Astrocyte (in vitro differentiated cells and primary cell): ENCODE results near the gene PDE6D.

Source experiments
- EZH2 ChIP-seq: IDR thresholded peaks from 2 replicates; pipeline ENCODE4 v1.6.1; 2012; ENCODE audit warnings: mild to moderate bottlenecking, low read length, inconsistent platforms; ENCODE audit not compliant: insufficient read depth
- TF ChIP-seq, protein P1 (sequence below): IDR thresholded peaks from 2 replicates; pipeline ENCODE4 v1.5.1; 2011; ENCODE audit warnings: low read depth, mild to moderate bottlenecking, inconsistent platforms, low read length, moderate library complexity; ENCODE audit not compliant: insufficient read depth

DNA sequence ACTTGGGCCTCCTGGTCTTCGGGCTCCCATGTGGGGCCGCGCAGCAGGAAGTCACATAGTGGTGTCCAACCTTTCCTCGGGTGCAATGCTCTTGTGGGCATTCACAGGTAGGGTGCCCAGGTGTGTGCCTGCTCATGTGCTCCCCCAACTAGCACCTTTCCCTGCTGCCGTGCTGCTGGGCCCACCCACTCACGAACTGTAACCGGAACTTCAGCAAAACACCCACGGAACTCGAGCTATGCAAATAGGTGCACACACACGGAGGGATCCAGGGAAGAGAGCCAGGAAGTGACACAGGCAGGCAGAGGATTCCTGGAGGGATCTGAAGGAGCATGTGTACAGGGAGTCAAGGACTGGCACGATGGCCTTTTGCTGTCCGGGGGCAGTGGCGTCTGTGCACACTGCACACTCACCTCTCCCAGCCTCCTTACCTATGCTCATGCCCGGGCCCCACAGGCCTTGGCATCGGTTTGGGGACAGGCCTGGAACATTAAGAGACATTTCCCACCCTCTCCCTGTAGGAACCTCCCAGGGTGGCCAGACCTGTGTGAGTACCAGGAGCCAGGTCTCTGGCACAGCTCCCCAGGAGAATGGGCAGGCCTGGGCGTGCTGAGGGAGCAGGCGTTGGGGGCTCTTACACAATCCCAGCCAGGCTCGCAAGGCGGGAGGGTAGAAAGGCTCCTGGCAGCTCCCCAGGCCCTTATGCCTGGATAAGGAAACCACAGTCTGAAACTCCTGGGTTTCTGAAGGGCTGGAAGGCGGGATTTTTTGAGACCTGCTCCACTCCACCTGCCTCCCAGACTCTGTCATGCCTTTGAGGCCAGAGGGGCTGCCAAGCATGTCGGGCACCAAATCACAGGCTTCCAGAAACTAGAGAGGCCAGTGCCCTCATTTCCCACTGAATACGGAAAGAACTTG, 79.4 kb downstream of the PDE6D start:
- TF ChIP-seq, protein P1, sequence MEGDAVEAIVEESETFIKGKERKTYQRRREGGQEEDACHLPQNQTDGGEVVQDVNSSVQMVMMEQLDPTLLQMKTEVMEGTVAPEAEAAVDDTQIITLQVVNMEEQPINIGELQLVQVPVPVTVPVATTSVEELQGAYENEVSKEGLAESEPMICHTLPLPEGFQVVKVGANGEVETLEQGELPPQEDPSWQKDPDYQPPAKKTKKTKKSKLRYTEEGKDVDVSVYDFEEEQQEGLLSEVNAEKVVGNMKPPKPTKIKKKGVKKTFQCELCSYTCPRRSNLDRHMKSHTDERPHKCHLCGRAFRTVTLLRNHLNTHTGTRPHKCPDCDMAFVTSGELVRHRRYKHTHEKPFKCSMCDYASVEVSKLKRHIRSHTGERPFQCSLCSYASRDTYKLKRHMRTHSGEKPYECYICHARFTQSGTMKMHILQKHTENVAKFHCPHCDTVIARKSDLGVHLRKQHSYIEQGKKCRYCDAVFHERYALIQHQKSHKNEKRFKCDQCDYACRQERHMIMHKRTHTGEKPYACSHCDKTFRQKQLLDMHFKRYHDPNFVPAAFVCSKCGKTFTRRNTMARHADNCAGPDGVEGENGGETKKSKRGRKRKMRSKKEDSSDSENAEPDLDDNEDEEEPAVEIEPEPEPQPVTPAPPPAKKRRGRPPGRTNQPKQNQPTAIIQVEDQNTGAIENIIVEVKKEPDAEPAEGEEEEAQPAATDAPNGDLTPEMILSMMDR: no peak
- TF ChIP-seq EZH2: no peak
